ENCODE data around the gene MYD88. TPM values are rescaled to one million over a fixed set of nuclear protein-coding genes. Genes with fewer than 3 reads are reported as not detected.

MYD88 gene
- total RNA-seq, 2 experiments from 2014 or later: 16.3 to 29.4 TPM

- DNase-seq (ENCODE audit: low spot score): no peak
- no peaks in the 10 kb centered on the region for H3K9me3 ChIP-seq (ENCODE audit: low read length)
- intact Hi-C loops (cut with micrococcal nuclease; ENCODE audit: unreplicated experiment): no loop called here
- ChIA-PET CTCF (ENCODE audit: unreplicated experiment) (no interaction called here), POLR2A (interaction anchor here (0.6 kb wide), 1 partner anchor 365 kb away, joined by 3 read pairs; no protein-coding TSS in a partner anchor)
- TF ChIP-seq, protein P1, sequence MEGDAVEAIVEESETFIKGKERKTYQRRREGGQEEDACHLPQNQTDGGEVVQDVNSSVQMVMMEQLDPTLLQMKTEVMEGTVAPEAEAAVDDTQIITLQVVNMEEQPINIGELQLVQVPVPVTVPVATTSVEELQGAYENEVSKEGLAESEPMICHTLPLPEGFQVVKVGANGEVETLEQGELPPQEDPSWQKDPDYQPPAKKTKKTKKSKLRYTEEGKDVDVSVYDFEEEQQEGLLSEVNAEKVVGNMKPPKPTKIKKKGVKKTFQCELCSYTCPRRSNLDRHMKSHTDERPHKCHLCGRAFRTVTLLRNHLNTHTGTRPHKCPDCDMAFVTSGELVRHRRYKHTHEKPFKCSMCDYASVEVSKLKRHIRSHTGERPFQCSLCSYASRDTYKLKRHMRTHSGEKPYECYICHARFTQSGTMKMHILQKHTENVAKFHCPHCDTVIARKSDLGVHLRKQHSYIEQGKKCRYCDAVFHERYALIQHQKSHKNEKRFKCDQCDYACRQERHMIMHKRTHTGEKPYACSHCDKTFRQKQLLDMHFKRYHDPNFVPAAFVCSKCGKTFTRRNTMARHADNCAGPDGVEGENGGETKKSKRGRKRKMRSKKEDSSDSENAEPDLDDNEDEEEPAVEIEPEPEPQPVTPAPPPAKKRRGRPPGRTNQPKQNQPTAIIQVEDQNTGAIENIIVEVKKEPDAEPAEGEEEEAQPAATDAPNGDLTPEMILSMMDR (conservative IDR thresholded peaks at IDR 0.05; ENCODE audit: low read length): no peak
- no peak for TF ChIP-seq EZH2phosphoT487 (IDR thresholded peaks at IDR 0.05; ENCODE audit: borderline replicate concordance, low read depth, low read length)
- H3K36me3 ChIP-seq (ENCODE audit: insufficient read depth, low read length): peaks cover 62% of the 10 kb centered on the region
- H3K4me3 ChIP-seq (ENCODE audit: low read depth, low read length, poor library complexity, severe bottlenecking): no peak overlapping the region
- H3K4me2 ChIP-seq (ENCODE audit: low read length): no peak overlapping the region
- H3K4me1 ChIP-seq (ENCODE audit: insufficient read depth, low read length, poor library complexity, severe bottlenecking): no peaks in the 10 kb centered on the region
- no peaks in the 10 kb centered on the region for H4K20me1 ChIP-seq (ENCODE audit: insufficient read depth, low read length)
- BruUV-seq (replicated peaks): no TSS peak
- no peaks in the 10 kb centered on the region for H3K79me2 ChIP-seq (ENCODE audit: insufficient read depth, low read depth, low read length)
- no peak overlapping the region for H3K27ac ChIP-seq (ENCODE audit: low read depth, low read length, poor library complexity, severe bottlenecking)
- H3K9me2 ChIP-seq (ENCODE audit: insufficient read depth, low read length): no peaks in the 10 kb centered on the region
- H2AFZ ChIP-seq (ENCODE audit: low read length): no peak overlapping the region
Observed at GRCh38 chr3:38122712-38123290, 15.7 kb upstream of the MYD88 start.

DNA sequence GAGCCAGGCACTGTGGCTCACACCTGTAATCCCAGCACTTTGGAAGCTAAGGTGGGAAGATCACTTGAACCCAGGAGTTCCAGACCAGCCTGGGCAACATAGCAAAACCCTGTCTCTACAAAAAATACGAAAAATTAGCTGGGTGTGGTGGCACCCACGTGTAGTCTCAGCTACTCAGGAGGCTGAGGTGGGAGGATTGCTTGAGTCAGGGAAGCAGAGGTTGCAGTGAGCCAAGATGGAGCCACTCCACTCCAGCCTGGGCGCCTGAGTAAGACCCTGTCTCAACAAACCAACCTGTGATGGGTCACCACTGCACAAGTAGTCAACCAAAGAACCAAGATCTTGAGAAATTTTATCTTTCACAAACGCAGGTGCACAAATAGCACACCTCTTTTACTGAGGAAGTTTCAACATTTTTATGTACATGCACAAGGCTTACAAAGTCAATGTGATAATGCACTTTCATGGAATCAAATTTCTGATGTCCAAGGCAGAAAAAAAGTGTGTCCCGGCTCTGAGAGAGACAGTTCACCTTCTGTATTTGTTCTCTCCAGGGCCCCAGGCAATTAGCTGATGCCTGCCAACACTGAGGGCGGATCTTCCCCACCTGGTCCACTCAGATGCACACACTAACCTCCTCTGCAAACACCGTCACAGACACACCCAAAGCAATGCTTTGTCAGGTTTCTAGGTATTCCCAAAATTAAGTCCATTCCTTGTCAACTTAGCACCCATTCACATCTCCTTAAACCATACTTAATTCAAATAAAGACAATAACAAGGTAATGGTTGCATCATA is 13.9 kb upstream of the MYD88 start:
- no peaks in the 10 kb centered on the region for H3K9me3 ChIP-seq (ENCODE audit: low read length)
- H3K4me1 ChIP-seq (ENCODE audit: insufficient read depth, low read length, poor library complexity, severe bottlenecking): no peaks in the 10 kb centered on the region
- H3K79me2 ChIP-seq (ENCODE audit: insufficient read depth, low read depth, low read length): no peaks in the 10 kb centered on the region
- H3K27ac ChIP-seq (ENCODE audit: low read depth, low read length, poor library complexity, severe bottlenecking): no peak overlapping the region
- intact Hi-C loops (cut with micrococcal nuclease; ENCODE audit: unreplicated experiment): no loop called here
- H3K9me2 ChIP-seq (ENCODE audit: insufficient read depth, low read length): no peaks in the 10 kb centered on the region
- no peak for DNase-seq (ENCODE audit: low spot score)
- ChIA-PET POLR2A (no interaction called here), CTCF (ENCODE audit: unreplicated experiment) (no interaction called here)
- TF ChIP-seq, protein P1 (conservative IDR thresholded peaks at IDR 0.05; ENCODE audit: low read length): no peak
- no peak for TF ChIP-seq EZH2phosphoT487 (IDR thresholded peaks at IDR 0.05; ENCODE audit: borderline replicate concordance, low read depth, low read length)
- no peaks in the 10 kb centered on the region for H4K20me1 ChIP-seq (ENCODE audit: insufficient read depth, low read length)
- peaks cover 75% of the 10 kb centered on the region for H3K36me3 ChIP-seq (ENCODE audit: insufficient read depth, low read length)
- no peak overlapping the region for H3K4me2 ChIP-seq (ENCODE audit: low read length)
- BruUV-seq (replicated peaks): no TSS peak
- no peak overlapping the region for H3K4me3 ChIP-seq (ENCODE audit: low read depth, low read length, poor library complexity, severe bottlenecking)
- H2AFZ ChIP-seq (ENCODE audit: low read length): no peak overlapping the region
